Epithelial cell of alveolus of lung (primary cell): ENCODE results near the gene RPRD2. TPM values are rescaled to one million over a fixed set of nuclear protein-coding genes. Genes with fewer than 3 reads are reported as not detected.

Source experiments
- total RNA-seq: library from RNA; depleted of rRNA; stranded (reverse); fragments of >200 nt; gene quantifications from 2 replicates; pipeline ENCODE4 v1.2.1, GENCODE V29; 2015

The RPRD2 gene
- 8.5 and 17.6 TPM in 2 replicates for total RNA-seq

DNA sequence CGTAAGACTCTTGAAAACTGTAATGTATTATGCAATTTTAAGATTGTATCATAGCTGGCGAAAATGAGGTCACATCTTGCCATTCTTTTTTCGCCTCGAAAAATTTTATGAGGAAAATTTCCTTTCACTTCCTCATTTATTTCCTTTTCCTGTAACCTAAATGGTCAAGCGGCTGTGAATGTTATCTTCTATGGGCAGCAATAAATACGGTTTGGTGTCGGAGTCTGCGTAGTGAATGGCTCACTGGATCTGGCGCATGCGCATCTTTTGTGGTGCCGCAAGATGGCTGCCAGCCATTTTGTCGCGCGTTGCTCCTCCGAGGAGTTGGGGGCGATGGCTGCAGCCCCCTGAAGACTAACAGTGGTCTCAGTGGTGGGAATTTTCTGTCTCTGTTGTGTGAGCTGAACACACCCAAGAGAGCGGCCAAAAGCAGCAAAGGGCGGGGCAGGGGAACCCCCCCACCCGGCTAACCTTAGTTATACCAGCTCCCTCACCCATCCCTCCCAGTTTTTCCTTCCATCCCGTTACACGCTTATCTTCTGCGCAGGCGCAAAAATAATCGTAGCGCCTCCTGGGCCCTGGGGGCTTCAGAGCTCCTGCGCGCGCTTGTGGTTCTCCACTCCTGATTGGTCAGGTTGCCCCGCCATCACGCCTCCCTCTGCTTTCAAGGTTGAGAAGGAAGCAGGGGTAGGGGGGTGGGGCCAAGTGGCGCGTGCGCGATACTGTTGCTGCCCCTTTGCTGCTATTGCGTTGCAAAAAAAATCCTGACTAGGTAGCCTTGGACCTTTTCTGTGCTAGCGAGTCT, at the start of gene RPRD2:
Gene RPRD2 (plus strand): TSS at position 722 of the 805 bp plus-strand sequence. CDS start 568 bp downstream, outside the sequence.

DNA sequence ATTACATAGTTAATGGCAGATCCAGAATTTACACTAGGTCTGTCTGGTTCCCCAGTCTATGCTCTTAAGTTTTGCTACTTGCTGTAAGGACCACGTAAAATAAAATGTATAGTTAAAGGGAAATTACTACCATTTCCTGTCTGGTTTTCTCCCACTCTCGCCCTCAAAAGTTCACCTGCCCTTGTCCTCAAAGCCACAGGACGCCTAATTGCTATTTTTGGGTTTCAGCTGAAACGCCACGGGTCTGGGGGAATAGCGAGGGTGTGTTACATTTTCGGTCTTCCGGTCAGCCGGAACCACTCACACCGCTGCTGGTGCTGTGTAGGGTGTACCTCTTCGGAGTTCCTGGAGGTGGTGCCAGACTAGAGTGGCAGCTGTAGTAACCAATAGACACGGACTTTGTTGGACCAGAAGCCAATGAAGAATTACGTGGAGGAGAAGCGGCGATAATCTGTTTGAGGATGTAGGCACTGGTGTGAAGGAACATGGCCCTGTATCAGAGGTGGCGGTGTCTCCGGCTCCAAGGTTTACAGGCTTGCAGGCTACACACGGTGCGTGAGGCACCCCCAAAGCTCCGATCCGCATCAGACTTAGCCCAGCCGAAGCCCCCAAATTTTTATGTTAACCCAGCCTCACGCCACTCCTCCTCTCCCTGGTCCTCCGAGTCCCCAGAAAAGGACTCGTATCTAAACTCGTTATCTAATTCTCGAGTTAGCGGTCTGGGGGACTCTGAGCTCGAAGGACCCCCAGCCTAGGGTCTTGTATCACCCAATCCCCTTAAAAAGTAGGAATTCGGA, 123.2 kb downstream of the RPRD2 start, which contains the start of gene TARS2:
Gene TARS2 (plus strand): TSS at position 454 of the 797 bp plus-strand sequence. CDS start 32 bp downstream, at position 486.

DNA sequence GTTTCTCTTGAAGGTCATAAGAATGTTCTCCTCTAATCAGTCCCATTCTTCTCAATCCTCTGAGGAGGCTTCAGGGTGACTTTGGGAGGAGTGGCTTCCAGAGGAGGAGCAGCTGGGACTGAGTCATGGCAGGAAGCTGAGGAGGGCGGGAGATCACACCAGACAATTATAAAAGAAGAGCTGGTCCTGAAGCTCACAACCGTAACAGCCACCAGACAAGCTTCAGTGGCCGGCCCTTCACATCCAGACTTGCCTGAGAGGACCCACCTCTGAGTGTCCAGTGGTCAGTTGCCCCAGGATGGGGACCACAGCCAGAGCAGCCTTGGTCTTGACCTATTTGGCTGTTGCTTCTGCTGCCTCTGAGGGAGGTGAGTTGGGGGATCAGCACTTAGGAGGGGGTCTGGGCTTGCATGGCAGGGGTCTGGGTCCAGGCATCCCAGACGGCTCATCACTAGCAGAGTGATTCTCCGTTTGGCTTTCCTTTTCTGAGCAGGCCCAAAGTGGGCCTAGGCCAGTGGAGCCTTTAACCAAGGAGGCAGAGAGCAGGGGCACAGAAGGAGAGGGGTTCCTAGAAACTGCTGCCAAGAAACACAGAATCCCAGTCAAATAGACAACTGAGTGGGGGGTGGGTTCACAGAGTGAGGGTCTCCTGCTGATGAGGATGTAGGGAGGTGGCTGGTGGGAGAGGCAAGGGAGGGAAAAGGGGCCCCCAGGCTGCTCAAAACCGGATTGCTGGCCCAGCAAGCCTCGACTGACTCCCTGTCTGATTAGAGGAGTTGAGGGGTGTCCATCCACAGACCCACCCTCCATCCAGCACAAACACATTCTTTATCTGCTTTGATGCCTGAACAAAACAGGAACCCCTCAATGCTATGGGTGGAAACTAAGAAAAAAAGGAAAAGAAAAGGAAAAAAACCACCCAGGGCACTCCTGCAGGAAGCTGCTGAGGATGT, 144.2 kb downstream of the RPRD2 start, which contains the start of gene ECM1:
Gene ECM1 (plus strand): TSS at position 198 of the 953 bp plus-strand sequence. CDS start 101 bp downstream, at position 299.

DNA sequence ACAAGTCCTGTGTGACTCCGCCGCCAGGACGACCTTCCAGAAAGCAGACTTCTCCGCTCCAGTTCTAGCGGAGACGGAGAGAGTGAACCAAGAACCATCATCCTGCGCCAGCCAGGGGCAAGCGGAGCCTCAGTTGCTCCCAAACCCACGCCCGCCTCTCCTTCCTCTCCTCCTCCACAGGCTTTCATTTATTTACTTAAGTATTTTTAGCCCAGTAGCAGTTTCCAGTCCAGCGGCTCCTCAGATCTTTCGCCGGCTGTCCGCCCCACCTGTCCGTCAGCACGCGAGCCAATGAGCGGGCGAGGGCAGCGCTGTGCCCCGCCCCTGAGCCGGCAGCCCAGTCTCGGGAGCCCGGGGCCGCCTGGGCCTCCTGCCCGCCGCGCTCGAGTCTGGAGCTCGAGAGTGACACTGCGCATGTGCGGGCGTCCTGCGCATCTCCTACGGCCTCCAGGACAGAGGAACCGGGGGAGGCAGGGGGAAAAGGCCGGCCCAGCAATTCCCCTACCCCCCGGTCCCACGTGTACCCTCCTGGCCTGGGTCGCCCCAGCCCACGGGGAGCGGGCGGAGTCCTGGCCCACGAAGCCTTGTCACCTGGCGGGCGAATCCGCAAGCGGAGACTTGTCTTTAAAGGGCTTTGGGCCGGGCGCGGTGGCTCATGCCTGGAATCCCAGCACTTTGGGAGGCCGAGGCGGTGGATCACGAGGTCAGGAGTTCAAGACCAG, 151.5 kb downstream of the RPRD2 start, which contains the start of gene FALEC:
Gene FALEC (plus strand): TSS at position 425 of the 722 bp plus-strand sequence.

Other genes with a start within 250 kb of the RPRD2 start
- 53.5 and 55.6 TPM in 2 replicates for gene PLEKHO1, start 214.2 kb upstream of the RPRD2 start, total RNA-seq
- gene ANP32E, start 128.0 kb upstream of the RPRD2 start, total RNA-seq = 17.6 and 30.9 TPM in 2 replicates
- gene CA14, start 106.4 kb upstream of the RPRD2 start, total RNA-seq = not detected in 2 replicates
- 98.3 and 113 TPM in 2 replicates for gene APH1A, start 95.1 kb upstream of the RPRD2 start, total RNA-seq
- 9.4 and 17.2 TPM in 2 replicates for gene C1orf54, start 91.4 kb upstream of the RPRD2 start, total RNA-seq
- 1.3 and 6.6 TPM in 2 replicates for gene CIART, start 81.6 kb upstream of the RPRD2 start, total RNA-seq
- gene MRPS21, start 70.3 kb upstream of the RPRD2 start, total RNA-seq = 44.1 and 55.3 TPM in 2 replicates
- gene PRPF3, start 42.6 kb upstream of the RPRD2 start, total RNA-seq = 20.7 and 26.7 TPM in 2 replicates
- 16.7 and 17.0 TPM in 2 replicates for gene TARS2, start 123.3 kb downstream of the RPRD2 start, total RNA-seq
- gene ECM1, start 144.0 kb downstream of the RPRD2 start, total RNA-seq = 35.9 and 77.4 TPM in 2 replicates
- not detected in 2 replicates for gene FALEC, start 151.6 kb downstream of the RPRD2 start, total RNA-seq
- gene ADAMTSL4, start 185.3 kb downstream of the RPRD2 start, total RNA-seq = 9.4 and 70.6 TPM in 2 replicates
- gene MCL1, start 215.5 kb downstream of the RPRD2 start, total RNA-seq = 187 and 309 TPM in 2 replicates